Measurements from ENCODE around the gene UQCRFS1. TPM values are rescaled to one million over a fixed set of nuclear protein-coding genes. Genes with fewer than 3 reads are reported as not detected.
"Not testable (repeated sequence)": the region's sequence is repeated elsewhere in the genome, so short reads cannot be mapped to it uniquely, and the experiment has no call there.

Gene UQCRFS1
- total RNA-seq, 1 donor from 2014 or later, result 29.4 TPM

- H3K36me3 Mint-ChIP-seq (ENCODE audit: insufficient read depth), result no peaks in the 10 kb centered on the region
- no peak overlapping the region for H3K4me3 Mint-ChIP-seq (ENCODE audit: low read depth)
- DNase-seq (ENCODE audit: low spot score, unreplicated experiment), result no peak
- H3K9me3 Mint-ChIP-seq (ENCODE audit: low read depth), result no peaks in the 10 kb centered on the region
- H3K27me3 Mint-ChIP-seq, result peaks cover 8% of the 10 kb centered on the region
- H3K4me1 Mint-ChIP-seq (ENCODE audit: low read depth), result no peaks in the 10 kb centered on the region
- no peak for TF ChIP-seq CTCF (IDR thresholded peaks at IDR 0.05; ENCODE audit: unreplicated experiment)
- no peak overlapping the region for H3K27ac Mint-ChIP-seq
Observed at GRCh38 chr19:29256516-29256915, 43.6 kb upstream of the UQCRFS1 start.

- Mint-ChIP-seq H3K27ac (no peak overlapping the region), H3K4me1 (ENCODE audit: low read depth) (no peaks in the 10 kb centered on the region), H3K36me3 (ENCODE audit: insufficient read depth) (no peaks in the 10 kb centered on the region), H3K4me3 (ENCODE audit: low read depth) (no peak overlapping the region), H3K9me3 (ENCODE audit: low read depth) (no peaks in the 10 kb centered on the region), H3K27me3 (peaks cover 8% of the 10 kb centered on the region)
- TF ChIP-seq CTCF (IDR thresholded peaks at IDR 0.05; ENCODE audit: unreplicated experiment), result no peak
- no peak for DNase-seq (ENCODE audit: low spot score, unreplicated experiment)
Observed at GRCh38 chr19:29255912-29256311, 43.0 kb upstream of the UQCRFS1 start.

- Mint-ChIP-seq H3K9me3 (ENCODE audit: low read depth) (no peaks in the 10 kb centered on the region), H3K27ac (no peak overlapping the region), H3K4me3 (ENCODE audit: low read depth) (no peak overlapping the region), H3K36me3 (ENCODE audit: insufficient read depth) (no peaks in the 10 kb centered on the region), H3K4me1 (ENCODE audit: low read depth) (no peaks in the 10 kb centered on the region), H3K27me3 (peaks cover 8% of the 10 kb centered on the region)
- DNase-seq (ENCODE audit: low spot score, unreplicated experiment), result no peak
- no peak for TF ChIP-seq CTCF (IDR thresholded peaks at IDR 0.05; ENCODE audit: unreplicated experiment)
Observed at GRCh38 chr19:29255006-29255405, 42.1 kb upstream of the UQCRFS1 start.

- not testable (repeated sequence) for H3K36me3 Mint-ChIP-seq (ENCODE audit: insufficient read depth)
- peaks cover 37% of the 10 kb centered on the region for H3K27me3 Mint-ChIP-seq
Observed at GRCh38 chr19:29249798-29250197, 36.8 kb upstream of the UQCRFS1 start.

GRCh38 chr19:29248332-29248844 is 35.4 kb upstream of the UQCRFS1 start:
- H3K9me3 Mint-ChIP-seq (ENCODE audit: low read depth), result no peaks in the 10 kb centered on the region
- peaks cover 37% of the 10 kb centered on the region for H3K27me3 Mint-ChIP-seq
- H3K4me1 Mint-ChIP-seq (ENCODE audit: low read depth), result no peaks in the 10 kb centered on the region
- no peak overlapping the region for H3K4me3 Mint-ChIP-seq (ENCODE audit: low read depth)
- TF ChIP-seq CTCF (IDR thresholded peaks at IDR 0.05; ENCODE audit: unreplicated experiment), result no peak
- H3K36me3 Mint-ChIP-seq (ENCODE audit: insufficient read depth), result no peaks in the 10 kb centered on the region
- no peak for DNase-seq (ENCODE audit: low spot score, unreplicated experiment)
- no peak overlapping the region for H3K27ac Mint-ChIP-seq

More at GRCh38 chr19:29249798-29250197, 36.8 kb upstream of the UQCRFS1 start:
- H3K27ac Mint-ChIP-seq; H3K9me3 Mint-ChIP-seq (ENCODE audit: low read depth); H3K4me3 Mint-ChIP-seq (ENCODE audit: low read depth); DNase-seq (ENCODE audit: low spot score, unreplicated experiment); H3K4me1 Mint-ChIP-seq (ENCODE audit: low read depth): not testable (repeated sequence)

GRCh38 chr19:29247872-29248271 is 34.9 kb upstream of the UQCRFS1 start:
- no peaks in the 10 kb centered on the region for H3K4me1 Mint-ChIP-seq (ENCODE audit: low read depth)
- H3K9me3 Mint-ChIP-seq (ENCODE audit: low read depth), result no peaks in the 10 kb centered on the region
- DNase-seq (ENCODE audit: low spot score, unreplicated experiment), result no peak
- no peak for TF ChIP-seq CTCF (IDR thresholded peaks at IDR 0.05; ENCODE audit: unreplicated experiment)
- H3K36me3 Mint-ChIP-seq (ENCODE audit: insufficient read depth), result no peaks in the 10 kb centered on the region
- peaks cover 41% of the 10 kb centered on the region for H3K27me3 Mint-ChIP-seq
- H3K27ac Mint-ChIP-seq, result no peak overlapping the region
- H3K4me3 Mint-ChIP-seq (ENCODE audit: low read depth), result no peak overlapping the region
